HepG2 (cell line): Measurements from ENCODE around the gene TMEM233. TPM values are rescaled to one million over a fixed set of nuclear protein-coding genes. Genes with fewer than 3 reads are reported as not detected.

Source experiments
- ARID4A ChIP-seq: sonication (generic); formaldehyde crosslinking; IDR thresholded peaks from 2 replicates; pipeline ENCODE4 v1.5.0; 2020; ENCODE audit warnings: mild to moderate bottlenecking, missing genetic modification reagents, borderline replicate concordance
- CCDC6 ChIP-seq: sonication (generic); formaldehyde crosslinking; IDR thresholded peaks from 2 replicates; pipeline ENCODE4 v1.8.1; 2022; ENCODE audit warnings: mild to moderate bottlenecking, missing genetic modification reagents, moderate library complexity
- CREM ChIP-seq, 2 experiments: sonication (generic) in 1 of 2; formaldehyde crosslinking in 1 of 2; IDR thresholded peaks; 2 replicates each; pipeline versions ENCODE4 v1.4.0 to v1.6.1; 2016 to 2020; ENCODE audit warnings: antibody characterized with exemption in 1 of 2, mild to moderate bottlenecking in 1 of 2, missing genetic modification reagents in 1 of 2
- GLI4 ChIP-seq: sonication (generic); formaldehyde crosslinking; IDR thresholded peaks from 2 replicates; pipeline ENCODE4 v1.5.1; 2020; ENCODE audit warnings: missing genetic modification reagents, mild to moderate bottlenecking, moderate library complexity, borderline replicate concordance
- IRF9 ChIP-seq: sonication (generic); formaldehyde crosslinking; IDR thresholded peaks from 2 replicates; pipeline ENCODE4 v1.8.0; 2022; ENCODE audit warnings: missing genetic modification reagents, mild to moderate bottlenecking, borderline replicate concordance
- NCOA1 ChIP-seq: sonication (generic); formaldehyde crosslinking; IDR thresholded peaks from 2 replicates; pipeline ENCODE4 v1.9.0; 2021; ENCODE audit warnings: missing genetic modification reagents
- RARA ChIP-seq: IDR thresholded peaks from 2 replicates; pipeline ENCODE4 v1.6.1; 2016; ENCODE audit warnings: missing genetic modification reagents, missing compliant biosample characterization
- RXRA ChIP-seq: sonication (generic); formaldehyde crosslinking; IDR thresholded peaks from 2 replicates; pipeline ENCODE4 v1.5.1; 2020; ENCODE audit warnings: missing genetic modification reagents
- SPEN ChIP-seq: sonication (generic); formaldehyde crosslinking; IDR thresholded peaks from 2 replicates; pipeline ENCODE4 v1.5.1; 2020; ENCODE audit warnings: low read depth, mild to moderate bottlenecking, missing genetic modification reagents
- TRAFD1 ChIP-seq: sonication (generic); formaldehyde crosslinking; IDR thresholded peaks from 2 replicates; pipeline ENCODE4 v1.5.1; 2020; ENCODE audit warnings: missing genetic modification reagents, mild to moderate bottlenecking, borderline replicate concordance
- ZBTB1 ChIP-seq: sonication (generic); formaldehyde crosslinking; IDR thresholded peaks from 2 replicates; pipeline ENCODE4 v1.4.0; 2020; ENCODE audit warnings: missing genetic modification reagents, borderline replicate concordance
- ZNF280D ChIP-seq: sonication (generic); formaldehyde crosslinking; IDR thresholded peaks from 2 replicates; pipeline ENCODE4 v1.5.1; 2020; ENCODE audit warnings: mild to moderate bottlenecking, missing genetic modification reagents
- ZXDC ChIP-seq: sonication (generic); formaldehyde crosslinking; IDR thresholded peaks from 2 replicates; pipeline ENCODE4 v1.5.0; 2020; ENCODE audit warnings: mild to moderate bottlenecking, missing genetic modification reagents
- polyA plus RNA-seq, 8 experiments: library from polyadenylated mRNA; depleted of rRNA in 3 of 8; stranded (reverse) in 7 of 8; unstranded in 1 of 8; fragments of >200 nt; fragmentation: Illumina TruSeq in 4 of 8; extraction: Trizol in 4 of 8; gene quantifications; 2 replicates each; pipeline versions ENCODE4 v1.2.1 to v1.2.3, GENCODE V29; 2011 to 2016; ENCODE audit warnings: low read depth in 4 of 8, missing spikeins in 1 of 8, mixed read lengths in 1 of 8; ENCODE audit not compliant: insufficient read depth in 1 of 8
- total RNA-seq, 5 experiments: library from RNA; depleted of rRNA; stranded (reverse); fragments of >200 nt; fragmentation: Illumina TruSeq; extraction: Trizol; gene quantifications; 2 replicates each; pipeline ENCODE4 v1.2.3, GENCODE V29; 2016; ENCODE audit warnings: low read depth in 1 of 5

TMEM233 gene
- total and polyA plus RNA-seq, 2 of the 13 experiments (the other 11 are each of a cell fraction or from before 2014, with no cell fraction given) = 0.03 TPM; not detected in 1

GRCh38 chr12:119631930-119632678 is 38.5 kb downstream of the TMEM233 start (continued):
- TF ChIP-seq ZBTB1 = no peak
- TF ChIP-seq ZNF280D (CRISPR knock-in tag) = no peak
- TF ChIP-seq SPEN (CRISPR knock-in tag) = no peak
- TF ChIP-seq ARID4A (CRISPR knock-in tag) = no peak
- TF ChIP-seq CCDC6 (CRISPR knock-in tag) = no peak
- TF ChIP-seq RXRA (CRISPR knock-in tag) = peak; percentile 22; the same call in 1 of the 2 replicates
- peak; percentile 95 for TF ChIP-seq RARA (CRISPR knock-in tag)
- TF ChIP-seq ZXDC (CRISPR knock-in tag) = no peak
- no peak for TF ChIP-seq TRAFD1 (CRISPR knock-in tag)
- no peak for TF ChIP-seq IRF9 (CRISPR knock-in tag)
- TF ChIP-seq GLI4 (CRISPR knock-in tag) = no peak
- TF ChIP-seq NCOA1 = no peak
- 0 out of 2 replicates have a peak, but pooled peaks have one; percentile 14 for TF ChIP-seq CREM (IDR thresholded peaks at IDR 0.05)
- no peak for TF ChIP-seq CREM (CRISPR knock-in tag; IDR thresholded peaks at IDR 0.05)
